Naive thymus-derived CD8-positive, alpha-beta T cell (primary cell): ENCODE data around the gene NEK2. TPM values are rescaled to one million over a fixed set of nuclear protein-coding genes. Genes with fewer than 3 reads are reported as not detected.
"Not testable (repeated sequence)": the region's sequence is repeated elsewhere in the genome, so short reads cannot be mapped to it uniquely, and the experiment has no call there.

Experiments used
- ATAC-seq, 2 donors: fragments of 150-1000 bp; cut with Tn5 transposase in 1 of 2; sonication (Bioruptor Pico), chemical (Tn5 transposase) in 1 of 2; 1 replicate in 1 of 2; 2 replicates in 1 of 2; pipeline ENCODE4 v1.10.0; 2021; ENCODE audit warnings: mild to moderate bottlenecking in 2 of 2, moderate library complexity in 2 of 2
- POLR2A ChIA-PET: fragments of 350-600 bp; sonication (Branson Sonifier 250); formaldehyde crosslinking; loops from one replicate; lab custom pipeline; 2021; ENCODE audit warnings: antibody characterized with exemption; lab: Charles Lee
- DNase-seq, 10 donors: peaks; one replicate each; pipeline versions ENCODE4 v3.0.0 to v3.0.0-alpha.2; 2020 to 2022
- H3K27ac Mint-ChIP-seq, 10 donors: one replicate each; pipeline ENCODE4 v1.8.0; 2020 to 2022; ENCODE audit warnings: mild to moderate bottlenecking in 10 of 10, mixed read lengths in 10 of 10, moderate library complexity in 4 of 10, inconsistent platforms in 1 of 10
- H3K27me3 Mint-ChIP-seq, 5 donors: one replicate each; pipeline ENCODE4 v1.8.0; 2021 to 2022; ENCODE audit warnings: mixed read lengths in 5 of 5
- H3K36me3 Mint-ChIP-seq, 3 donors: one replicate each; pipeline ENCODE4 v1.8.0; 2020 to 2022; ENCODE audit warnings: mixed read lengths in 3 of 3, mild to moderate bottlenecking in 2 of 3, inconsistent platforms in 1 of 3
- H3K4me1 Mint-ChIP-seq, 4 donors: one replicate each; pipeline ENCODE4 v1.8.0; 2021 to 2022; ENCODE audit warnings: mixed read lengths in 4 of 4
- H3K4me3 Mint-ChIP-seq, 10 donors: one replicate each; pipeline ENCODE4 v1.8.0; 2020 to 2022; ENCODE audit warnings: mild to moderate bottlenecking in 10 of 10, mixed read lengths in 10 of 10, moderate library complexity in 6 of 10, inconsistent platforms in 1 of 10
- H3K9me3 Mint-ChIP-seq, 9 donors: one replicate each; pipeline ENCODE4 v1.8.0; 2020 to 2022; ENCODE audit warnings: mixed read lengths in 9 of 9, mild to moderate bottlenecking in 3 of 9, inconsistent platforms in 1 of 9, moderate library complexity in 1 of 9
- polyA plus RNA-seq, 3 donors: library from polyadenylated mRNA; unstranded; fragments of 300-500 nt; fragmentation: Illumina TruSeq; gene quantifications; one replicate each; pipeline ENCODE4 v1.2.3, GENCODE V29; 2021
- total RNA-seq, 8 experiments: library from RNA in 2 of 8; stranded (reverse) in 2 of 8; gene quantifications; one replicate each; pipeline ENCODE4 v1.2.3 and lab custom pipeline; 2021 to 2026

The NEK2 gene
- total and polyA plus RNA-seq, 5 experiments from 2014 or later, result 0.16 to 0.60 TPM; not detected in 3

DNA sequence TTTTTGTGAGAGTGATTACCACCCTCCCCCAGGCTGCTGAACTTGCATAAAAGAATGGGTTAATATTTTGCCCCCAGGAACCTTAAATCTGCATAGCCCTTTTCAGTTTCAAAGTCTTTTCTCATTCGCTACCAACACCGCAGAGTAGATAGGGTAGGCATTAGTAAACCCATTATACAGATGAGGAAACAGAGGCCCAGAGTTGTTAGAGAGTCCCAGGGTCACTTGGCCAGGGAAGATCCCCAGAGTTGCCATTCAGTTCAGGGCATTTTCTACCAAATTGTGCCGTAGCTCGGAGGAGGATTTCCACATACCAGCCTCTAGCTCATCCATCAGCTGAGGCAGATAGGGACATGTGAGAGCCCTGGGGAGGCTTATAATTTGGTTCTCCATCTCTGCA lies 40.5 kb downstream of the NEK2 start:
- H3K27ac Mint-ChIP-seq, result no peak overlapping the region
- POLR2A ChIA-PET, result no interaction called here
- DNase-seq (no peak), ATAC-seq (no peak)
- H3K9me3 Mint-ChIP-seq, result no peaks in the 10 kb centered on the region
- no peak overlapping the region for H3K4me3 Mint-ChIP-seq
- H3K27me3 Mint-ChIP-seq, result peaks cover 0 to 10% (median 0%) of the 10 kb centered on the region in 5 donors
- H3K36me3 Mint-ChIP-seq, result no peaks in the 10 kb centered on the region
- H3K4me1 Mint-ChIP-seq, result peaks cover 0 to 2% (median 0%) of the 10 kb centered on the region in 4 donors

DNA sequence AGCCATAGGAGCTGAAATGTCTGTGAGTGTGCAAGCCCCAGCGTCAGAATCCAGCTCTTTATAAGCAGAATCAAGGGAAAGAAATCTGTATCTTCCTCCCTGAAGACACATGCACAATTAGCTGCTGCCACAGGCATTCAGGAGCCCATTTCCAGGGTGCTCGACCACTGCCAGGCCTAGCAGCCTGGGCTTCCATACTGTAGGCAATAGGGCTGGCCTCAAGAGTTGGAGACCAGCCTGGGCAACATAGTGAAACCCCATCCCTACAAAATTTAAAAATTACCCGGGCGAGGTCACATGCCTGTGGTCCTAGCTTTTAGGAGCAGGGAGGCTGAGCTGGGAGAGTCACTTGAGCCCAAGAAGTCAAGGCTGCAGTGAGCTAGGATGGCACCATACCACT lies 41.0 kb downstream of the NEK2 start:
- POLR2A ChIA-PET, result no interaction called here
- no peak overlapping the region for H3K27ac Mint-ChIP-seq
- no peak overlapping the region for H3K4me3 Mint-ChIP-seq
- peaks cover 0 to 2% (median 0%) of the 10 kb centered on the region in 4 donors for H3K4me1 Mint-ChIP-seq
- DNase-seq (no peak), ATAC-seq (no peak)
- peaks cover 0 to 10% (median 0%) of the 10 kb centered on the region in 5 donors for H3K27me3 Mint-ChIP-seq
- H3K36me3 Mint-ChIP-seq, result no peaks in the 10 kb centered on the region
- no peaks in the 10 kb centered on the region for H3K9me3 Mint-ChIP-seq

DNA sequence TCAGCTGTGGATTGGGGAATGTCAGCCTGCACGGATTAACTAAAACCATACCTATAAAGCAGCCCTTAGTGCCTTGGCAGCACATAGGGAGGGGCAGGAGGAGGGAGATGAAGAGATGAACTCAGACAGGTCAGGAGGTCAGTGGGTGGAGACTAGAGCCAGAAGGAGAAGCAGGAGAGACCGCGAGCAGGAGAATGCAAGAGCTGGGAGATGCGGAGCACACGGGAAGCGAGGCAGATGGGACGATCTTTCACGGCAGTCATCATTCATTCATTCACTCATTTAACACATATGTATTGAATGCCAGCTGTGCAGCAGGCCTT lies 41.9 kb downstream of the NEK2 start:
- Mint-ChIP-seq H3K4me1 (peaks cover 0 to 2% (median 0%) of the 10 kb centered on the region in 4 donors), H3K36me3 (no peaks in the 10 kb centered on the region), H3K4me3 (no peak overlapping the region), H3K27me3 (peaks cover 0 to 10% (median 0%) of the 10 kb centered on the region in 5 donors), H3K9me3 (no peaks in the 10 kb centered on the region), H3K27ac (peak overlapping the region in 1 of 10 donors; percentile 72)
- no peak for ATAC-seq
- DNase-seq, result no peak
- POLR2A ChIA-PET, result no interaction called here

DNA sequence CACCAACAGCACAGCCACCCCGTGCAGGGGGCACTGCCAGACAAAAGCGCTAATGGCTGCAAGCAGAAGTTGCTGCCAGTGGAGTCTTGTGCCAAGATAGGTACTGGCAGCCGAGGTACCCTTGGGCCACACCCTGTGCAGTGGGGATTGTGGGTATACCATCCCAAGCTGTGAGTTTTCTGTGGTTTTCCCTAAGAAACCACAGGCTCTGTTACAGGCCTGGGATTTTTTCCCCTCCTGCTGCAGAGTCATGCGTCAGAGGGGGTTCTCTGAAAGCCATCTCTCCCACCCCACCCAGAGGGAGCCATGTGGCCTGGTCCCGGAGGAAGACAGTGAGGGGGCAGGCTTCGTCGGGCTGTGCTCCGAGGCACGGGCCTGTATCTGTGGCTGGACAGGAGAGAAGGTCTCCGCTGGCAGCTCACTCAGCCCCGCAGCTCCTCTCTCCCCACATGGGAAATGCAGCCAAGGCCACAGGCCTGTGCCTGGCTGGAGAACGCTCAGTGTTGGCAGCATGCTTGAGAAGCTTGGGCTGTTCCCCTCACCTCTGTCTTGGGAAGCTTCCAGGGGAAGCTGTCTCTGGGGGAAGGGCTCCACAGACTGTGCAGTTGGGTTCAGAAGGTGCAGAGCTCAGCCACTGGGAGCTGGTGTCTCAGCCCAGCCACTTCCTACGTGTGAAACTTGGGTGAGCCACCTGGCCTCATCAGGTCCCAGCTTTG lies 42.5 kb downstream of the NEK2 start:
- no peak overlapping the region for H3K4me3 Mint-ChIP-seq
- ATAC-seq (no peak), DNase-seq (no peak)
- peak overlapping the region in 1 of 10 donors; percentile 72 for H3K27ac Mint-ChIP-seq
- no peaks in the 10 kb centered on the region for H3K36me3 Mint-ChIP-seq
- POLR2A ChIA-PET, result no interaction called here
- H3K4me1 Mint-ChIP-seq, result peaks cover 0 to 2% (median 0%) of the 10 kb centered on the region in 4 donors
- peaks cover 0 to 10% (median 2%) of the 10 kb centered on the region in 5 donors for H3K27me3 Mint-ChIP-seq
- no peaks in the 10 kb centered on the region for H3K9me3 Mint-ChIP-seq

DNA sequence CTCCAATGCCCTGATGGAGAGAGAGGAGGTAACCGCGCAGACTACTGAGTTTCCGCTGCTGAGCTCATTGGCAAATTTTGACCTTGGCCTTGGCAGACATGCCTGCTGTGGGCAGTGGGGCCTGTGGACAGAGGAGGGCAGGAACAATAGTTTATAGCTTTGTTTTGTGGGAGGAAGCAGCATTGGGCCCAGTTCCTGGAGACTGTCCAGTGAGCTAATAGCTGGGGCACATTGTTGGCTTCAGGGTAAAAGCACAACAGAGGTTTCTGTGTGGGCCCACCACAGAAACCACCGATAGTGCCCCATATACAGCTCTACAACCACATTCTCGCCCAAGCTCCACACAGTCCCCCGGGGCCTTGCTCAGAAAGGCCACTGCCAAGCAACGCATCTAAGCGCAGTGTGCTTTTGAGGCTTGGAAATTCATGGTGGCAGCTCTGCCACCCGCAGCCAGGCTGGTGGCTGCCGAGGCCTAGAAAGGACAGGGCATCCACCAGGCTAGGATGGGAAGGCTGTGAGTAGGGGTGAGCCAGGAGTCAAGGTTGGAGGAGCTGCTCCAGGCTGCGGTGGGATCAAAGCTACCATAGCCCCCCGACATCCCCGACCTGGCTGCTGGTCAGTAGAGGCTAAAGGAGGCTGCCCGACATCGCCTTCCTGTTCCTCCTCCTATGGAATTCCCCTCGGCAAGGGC lies 43.2 kb downstream of the NEK2 start:
- POLR2A ChIA-PET, result no interaction called here
- peaks cover 0 to 2% (median 0%) of the 10 kb centered on the region in 4 donors for H3K4me1 Mint-ChIP-seq
- ATAC-seq, result no peak
- no peaks in the 10 kb centered on the region for H3K9me3 Mint-ChIP-seq
- DNase-seq, result no peak
- H3K36me3 Mint-ChIP-seq, result no peaks in the 10 kb centered on the region
- no peak overlapping the region for H3K27ac Mint-ChIP-seq
- H3K27me3 Mint-ChIP-seq, result peaks cover 0 to 10% (median 2%) of the 10 kb centered on the region in 5 donors
- no peak overlapping the region for H3K4me3 Mint-ChIP-seq

DNA sequence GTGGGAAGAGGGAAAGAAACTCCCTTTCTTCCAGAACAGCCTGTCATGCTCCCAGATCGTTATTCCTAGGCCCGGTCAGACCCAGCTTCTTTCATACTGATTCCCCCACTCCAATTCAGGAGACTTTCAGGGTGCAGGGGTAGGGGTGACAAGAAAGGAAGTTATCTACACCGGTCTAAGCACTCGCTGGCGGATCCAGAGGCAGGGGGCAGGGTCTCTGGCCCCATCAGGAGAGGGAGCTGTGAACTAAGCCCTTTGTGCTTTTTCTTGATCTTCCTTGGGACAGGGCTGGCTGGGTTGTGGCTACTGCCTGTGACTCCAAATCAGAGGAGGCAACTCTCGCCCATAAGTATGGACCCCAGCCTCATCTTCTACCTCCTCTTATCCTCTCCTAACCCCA lies 44.3 kb downstream of the NEK2 start:
- Mint-ChIP-seq H3K9me3 (no peaks in the 10 kb centered on the region), H3K27ac (peak overlapping the region in 1 of 10 donors; percentile 39), H3K4me1 (peaks cover 0 to 2% (median 0%) of the 10 kb centered on the region in 4 donors), H3K27me3 (peaks cover 0 to 10% (median 2%) of the 10 kb centered on the region in 5 donors), H3K36me3 (no peaks in the 10 kb centered on the region), H3K4me3 (no peak overlapping the region)
- ATAC-seq, result no peak
- POLR2A ChIA-PET, result no interaction called here
- DNase-seq, result no peak

DNA sequence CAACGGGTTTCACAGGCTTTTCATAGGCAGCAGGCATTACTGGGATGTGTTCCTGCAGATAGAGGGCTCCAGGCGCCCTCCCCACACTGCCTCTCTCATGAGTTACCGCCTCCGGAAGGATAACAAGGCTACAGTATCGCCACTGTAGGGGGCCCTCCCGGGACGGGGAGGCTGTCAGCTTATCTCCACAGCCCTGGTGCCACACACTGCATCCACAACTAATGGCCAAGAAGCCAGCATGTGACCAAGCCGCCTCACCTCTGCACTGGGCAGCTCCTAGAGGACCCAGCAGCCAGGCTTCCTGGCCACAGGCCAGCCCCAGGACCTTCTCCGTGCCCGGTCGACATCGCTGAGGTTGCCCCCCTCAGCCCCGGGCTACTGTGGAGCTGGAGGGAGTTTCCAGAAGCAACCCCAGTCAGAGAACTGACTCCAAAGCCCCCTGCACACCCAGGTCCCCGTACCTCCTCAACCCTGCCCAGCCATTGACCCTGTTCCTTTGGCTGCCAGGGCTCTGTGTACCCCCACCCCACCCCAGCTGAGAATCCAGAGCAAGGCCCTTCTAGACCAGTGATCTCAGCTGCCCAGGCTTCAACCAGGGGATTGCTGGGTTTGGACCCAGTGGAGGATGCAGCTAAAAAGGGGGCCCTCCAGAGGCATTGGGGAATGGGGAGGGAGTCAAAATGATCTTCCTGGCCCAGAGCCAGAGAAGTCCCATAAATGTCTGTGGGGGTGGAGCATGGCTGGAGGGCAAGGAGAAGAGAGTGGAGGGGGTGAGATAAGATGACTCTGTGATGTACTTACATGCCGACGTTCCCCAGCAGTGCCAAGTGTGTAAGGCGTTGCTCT lies 45.0 kb downstream of the NEK2 start:
- Mint-ChIP-seq H3K27ac (no peak overlapping the region), H3K27me3 (peaks cover 0 to 10% (median 2%) of the 10 kb centered on the region in 5 donors), H3K36me3 (no peaks in the 10 kb centered on the region), H3K4me3 (no peak overlapping the region), H3K4me1 (peaks cover 0 to 2% (median 0%) of the 10 kb centered on the region in 4 donors), H3K9me3 (no peaks in the 10 kb centered on the region)
- DNase-seq (no peak), ATAC-seq (no peak)
- POLR2A ChIA-PET, result no interaction called here

DNA sequence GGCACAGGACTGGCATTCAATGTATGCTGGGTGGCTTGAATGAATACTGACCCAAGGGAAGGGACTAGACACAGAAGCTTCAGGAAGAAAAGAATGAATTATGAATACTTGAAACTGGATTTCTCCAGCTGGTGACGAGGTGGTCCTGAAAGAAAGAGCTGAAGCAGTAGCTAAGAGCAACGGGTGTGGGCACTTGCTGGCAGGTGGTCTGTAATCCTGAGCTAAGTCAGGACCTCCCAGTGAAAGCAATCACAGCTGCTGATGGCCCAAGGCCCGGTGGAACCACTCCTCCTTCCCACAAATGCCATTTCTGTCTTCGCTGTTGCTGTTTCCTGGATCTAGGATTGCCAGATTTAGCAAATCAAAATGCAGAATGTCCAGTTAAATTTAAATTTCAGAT lies 47.0 kb downstream of the NEK2 start:
- no peak overlapping the region for H3K4me3 Mint-ChIP-seq
- H3K4me1 Mint-ChIP-seq, result peaks cover 0 to 5% (median 3%) of the 10 kb centered on the region in 4 donors

DNA sequence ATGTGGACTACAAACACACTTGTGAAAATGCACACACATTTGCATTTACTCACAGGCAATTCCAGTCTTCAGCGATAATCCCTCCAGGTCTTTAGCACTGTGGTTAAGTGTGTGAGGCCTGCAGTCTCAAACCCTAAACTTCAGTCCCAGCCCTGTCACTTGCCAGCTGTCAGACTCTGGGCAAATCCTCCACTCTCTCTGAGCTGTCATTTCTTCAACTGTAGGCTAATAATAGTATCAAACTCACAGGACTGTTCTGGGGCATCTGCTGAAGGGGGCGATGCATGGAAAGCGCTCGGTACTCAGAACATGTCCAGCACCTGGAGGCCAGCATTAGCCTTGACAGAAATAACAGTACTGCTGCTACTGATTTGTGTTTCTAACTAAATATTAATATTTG lies 48.2 kb downstream of the NEK2 start:
- Mint-ChIP-seq H3K27me3 (peaks cover 0 to 10% (median 2%) of the 10 kb centered on the region in 5 donors), H3K36me3 (no peaks in the 10 kb centered on the region), H3K27ac (no peak overlapping the region), H3K9me3 (no peaks in the 10 kb centered on the region), H3K4me1 (peaks cover 0 to 5% (median 2%) of the 10 kb centered on the region in 4 donors), H3K4me3 (no peak overlapping the region)
- ATAC-seq (no peak), DNase-seq (no peak)
- POLR2A ChIA-PET, result no interaction called here

More for the DNA sequence above, 47.0 kb downstream of the NEK2 start:
- POLR2A ChIA-PET, result no interaction called here
- ATAC-seq (no peak), DNase-seq (no peak)
- H3K36me3 Mint-ChIP-seq, result no peaks in the 10 kb centered on the region
- H3K9me3 Mint-ChIP-seq, result no peaks in the 10 kb centered on the region
- peak overlapping the region in 1 of 10 donors; percentile 61 for H3K27ac Mint-ChIP-seq
- H3K27me3 Mint-ChIP-seq, result peaks cover 0 to 10% (median 2%) of the 10 kb centered on the region in 5 donors

DNA sequence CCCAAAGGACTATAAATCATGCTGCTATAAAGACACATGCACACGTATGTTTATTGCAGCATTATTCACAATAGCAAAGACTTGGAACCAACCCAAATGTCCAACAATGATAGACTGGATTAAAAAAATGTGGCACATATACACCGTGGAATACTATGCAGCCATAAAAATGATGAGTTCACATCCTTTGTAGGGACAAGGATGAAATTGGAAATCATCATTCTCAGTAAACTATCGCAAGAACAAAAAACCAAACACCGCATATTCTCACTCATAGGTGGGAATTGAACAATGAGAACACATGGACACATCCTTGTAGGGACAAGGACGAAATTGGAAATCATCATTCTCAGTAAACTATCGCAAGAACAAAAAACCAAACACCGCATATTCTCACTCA lies 49.6 kb downstream of the NEK2 start:
- H3K27ac Mint-ChIP-seq, DNase-seq, POLR2A ChIA-PET: not testable (repeated sequence)

DNA sequence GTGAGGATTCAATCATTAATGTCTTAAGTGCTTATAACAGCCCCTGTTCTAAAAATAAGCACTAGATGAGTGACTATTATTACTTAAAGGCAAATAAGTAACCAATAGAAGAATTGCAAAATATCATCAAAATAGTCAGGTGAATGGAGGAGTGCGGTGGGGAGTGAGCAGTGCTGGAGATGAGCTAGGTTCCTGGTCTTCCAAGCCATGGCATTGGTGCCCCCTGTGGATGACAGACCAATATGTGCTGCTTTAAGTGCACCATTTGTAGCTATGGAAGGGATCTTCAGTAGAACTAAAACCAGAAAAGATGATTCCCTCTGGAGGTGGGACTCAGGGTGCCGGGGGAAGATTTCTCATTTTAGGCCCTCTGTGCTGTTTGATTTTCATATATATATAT lies 50.4 kb downstream of the NEK2 start:
- Mint-ChIP-seq H3K27ac (no peak overlapping the region), H3K4me1 (peaks cover 0 to 5% (median 2%) of the 10 kb centered on the region in 4 donors), H3K27me3 (peaks cover 0 to 2% (median 0%) of the 10 kb centered on the region in 5 donors), H3K36me3 (no peaks in the 10 kb centered on the region), H3K9me3 (no peaks in the 10 kb centered on the region), H3K4me3 (no peak overlapping the region)
- DNase-seq, result peak in 7 of 10 donors; percentile 8 to 69 (median 27)
- POLR2A ChIA-PET, result interaction anchor here (0.6 to 1.4 kb wide), 3 partner anchors 37 to 1236 kb away, joined by 3 to 4 read pairs (median 4); partner anchors contain the start of gene SLC30A1
- ATAC-seq, result peak; percentile 72 to 93

More for the DNA sequence above, 49.6 kb downstream of the NEK2 start:
- H3K27me3 Mint-ChIP-seq, H3K4me1 Mint-ChIP-seq, H3K4me3 Mint-ChIP-seq, H3K9me3 Mint-ChIP-seq, ATAC-seq, H3K36me3 Mint-ChIP-seq: not testable (repeated sequence)

DNA sequence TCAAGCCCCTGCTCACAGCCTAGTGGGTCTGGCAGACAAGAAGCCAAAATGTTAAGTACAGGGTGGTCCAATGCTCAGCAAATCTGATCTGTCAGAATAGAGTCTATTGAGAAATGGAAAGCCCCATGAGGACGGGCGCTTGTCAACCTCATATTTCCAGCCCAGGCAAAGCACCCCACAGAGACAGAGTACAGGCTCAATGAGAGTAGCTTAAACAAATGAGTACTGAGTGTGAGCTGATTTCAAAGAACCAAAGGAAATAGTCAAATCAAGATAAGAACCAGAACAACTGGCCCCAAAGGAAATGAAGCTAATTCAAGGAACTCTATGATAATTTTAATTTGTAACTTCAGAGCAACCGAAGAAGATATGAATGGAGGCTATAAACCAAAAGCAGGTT lies 51.9 kb downstream of the NEK2 start:
- Mint-ChIP-seq H3K36me3 (no peaks in the 10 kb centered on the region), H3K27ac (no peak overlapping the region), H3K4me3 (no peak overlapping the region), H3K9me3 (no peaks in the 10 kb centered on the region), H3K27me3 (peaks cover 0 to 2% (median 0%) of the 10 kb centered on the region in 5 donors), H3K4me1 (peaks cover 0 to 5% (median 2%) of the 10 kb centered on the region in 4 donors)
- DNase-seq (no peak), ATAC-seq (no peak)
- POLR2A ChIA-PET, result no interaction called here
